ENCODE results near the gene RFX3.

Gene RFX3

GRCh38 chr9:3409453-3409852, 116.3 kb downstream of the RFX3 start:
- no peaks in the 10 kb centered on the region for H3K9me3 ChIP-seq (ENCODE audit: control insufficient read depth, low read length)
- H2AFZ ChIP-seq, result no peak overlapping the region
- no peaks in the 10 kb centered on the region for H3K27me3 ChIP-seq (ENCODE audit: control insufficient read depth, insufficient read depth, low read length)
- H3K4me1 ChIP-seq, result no peaks in the 10 kb centered on the region
- no peaks in the 10 kb centered on the region for H3K79me2 ChIP-seq
- H3K4me3 ChIP-seq (ENCODE audit: low read depth, low read length), result no peak overlapping the region
- H3K4me2 ChIP-seq (ENCODE audit: low read length), result no peak overlapping the region
- no peak for TF ChIP-seq CTCF (IDR thresholded peaks at IDR 0.05)
- H3K27ac ChIP-seq, result no peak overlapping the region
- H3K36me3 ChIP-seq (ENCODE audit: control insufficient read depth, insufficient read depth, low read length), result no peaks in the 10 kb centered on the region
- no peak overlapping the region for H3K9ac ChIP-seq

DNA sequence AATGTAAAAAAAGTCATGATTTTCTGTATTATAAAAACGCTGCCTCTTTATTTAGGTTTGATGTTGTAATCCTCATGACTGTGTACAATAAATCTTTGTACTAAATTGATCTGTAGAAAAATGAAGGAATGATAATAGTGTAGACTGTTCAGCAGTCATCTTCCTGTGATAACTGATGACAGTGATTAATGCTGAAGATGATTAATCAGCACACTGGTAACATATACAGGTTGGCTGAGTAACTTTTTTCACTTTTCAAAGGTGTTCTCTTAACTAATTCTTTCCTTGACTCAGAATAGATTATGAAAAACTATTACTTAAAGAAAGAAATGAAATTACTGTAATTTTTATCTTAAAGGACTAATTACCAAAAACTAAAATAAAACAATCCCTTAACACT, 122.5 kb downstream of the RFX3 start:
- H3K9ac ChIP-seq, result no peak overlapping the region
- no peak overlapping the region for H3K27ac ChIP-seq
- H2AFZ ChIP-seq, result no peak overlapping the region
- TF ChIP-seq CTCF (IDR thresholded peaks at IDR 0.05), result no peak
- no peaks in the 10 kb centered on the region for H3K9me3 ChIP-seq (ENCODE audit: control insufficient read depth, low read length)
- H3K4me1 ChIP-seq, result no peaks in the 10 kb centered on the region
- no peak overlapping the region for H3K4me2 ChIP-seq (ENCODE audit: low read length)
- H3K36me3 ChIP-seq (ENCODE audit: control insufficient read depth, insufficient read depth, low read length), result no peaks in the 10 kb centered on the region
- H3K4me3 ChIP-seq (ENCODE audit: low read depth, low read length), result no peak overlapping the region
- no peaks in the 10 kb centered on the region for H3K79me2 ChIP-seq
- H3K27me3 ChIP-seq (ENCODE audit: control insufficient read depth, insufficient read depth, low read length), result no peaks in the 10 kb centered on the region

GRCh38 chr9:3401221-3401954, 124.4 kb downstream of the RFX3 start:
- no peak overlapping the region for H2AFZ ChIP-seq
- H3K27me3 ChIP-seq (ENCODE audit: control insufficient read depth, insufficient read depth, low read length), result no peaks in the 10 kb centered on the region
- H3K9ac ChIP-seq, result no peak overlapping the region
- H3K4me2 ChIP-seq (ENCODE audit: low read length), result no peak overlapping the region
- H3K4me1 ChIP-seq, result no peaks in the 10 kb centered on the region
- no peak for TF ChIP-seq CTCF (IDR thresholded peaks at IDR 0.05)
- H3K9me3 ChIP-seq (ENCODE audit: control insufficient read depth, low read length), result no peaks in the 10 kb centered on the region
- no peaks in the 10 kb centered on the region for H3K36me3 ChIP-seq (ENCODE audit: control insufficient read depth, insufficient read depth, low read length)
- H3K27ac ChIP-seq, result no peak overlapping the region
- H3K4me3 ChIP-seq (ENCODE audit: low read depth, low read length), result no peak overlapping the region
- H3K79me2 ChIP-seq, result no peaks in the 10 kb centered on the region

- Histone ChIP-seq H3K36me3 (ENCODE audit: control insufficient read depth, insufficient read depth, low read length) (no peaks in the 10 kb centered on the region), H3K27ac (no peak overlapping the region), H3K79me2 (no peaks in the 10 kb centered on the region), H3K9me3 (ENCODE audit: control insufficient read depth, low read length) (no peaks in the 10 kb centered on the region), H3K9ac (no peak overlapping the region), H3K4me2 (ENCODE audit: low read length) (no peak overlapping the region), H3K27me3 (ENCODE audit: control insufficient read depth, insufficient read depth, low read length) (no peaks in the 10 kb centered on the region), H2AFZ (no peak overlapping the region), H3K4me3 (ENCODE audit: low read depth, low read length) (no peak overlapping the region), H3K4me1 (no peaks in the 10 kb centered on the region)
- no peak for TF ChIP-seq CTCF (IDR thresholded peaks at IDR 0.05)
These were observed 127.6 kb downstream of the RFX3 start for GRCh38 chr9:3398232-3398648.

GRCh38 chr9:3397766-3398165, 128.0 kb downstream of the RFX3 start:
- Histone ChIP-seq H3K4me2 (ENCODE audit: low read length) (no peak overlapping the region), H3K36me3 (ENCODE audit: control insufficient read depth, insufficient read depth, low read length) (no peaks in the 10 kb centered on the region), H3K79me2 (no peaks in the 10 kb centered on the region), H3K27ac (no peak overlapping the region), H3K4me1 (no peaks in the 10 kb centered on the region), H3K4me3 (ENCODE audit: low read depth, low read length) (no peak overlapping the region), H3K27me3 (ENCODE audit: control insufficient read depth, insufficient read depth, low read length) (no peaks in the 10 kb centered on the region), H2AFZ (no peak overlapping the region), H3K9me3 (ENCODE audit: control insufficient read depth, low read length) (no peaks in the 10 kb centered on the region), H3K9ac (no peak overlapping the region)
- TF ChIP-seq CTCF (IDR thresholded peaks at IDR 0.05), result no peak
